Measurements from ENCODE around the gene SCGB3A2.

Gene SCGB3A2

GRCh38 chr5:147901599-147902039, 23.1 kb downstream of the SCGB3A2 start:
- no peak overlapping the region for H3K4me3 ChIP-seq (ENCODE audit: control insufficient read depth, low read depth, low read length)
- TF ChIP-seq CTCF (conservative IDR thresholded peaks at IDR 0.05; ENCODE audit: control insufficient read depth, insufficient read depth, low read depth, low read length): no peak
- no peak for DNase-seq (ENCODE audit: low read depth)

- no peak overlapping the region for H3K4me3 ChIP-seq (ENCODE audit: control insufficient read depth, low read depth, low read length)
- TF ChIP-seq CTCF (conservative IDR thresholded peaks at IDR 0.05; ENCODE audit: control insufficient read depth, insufficient read depth, low read depth, low read length): no peak
- DNase-seq (ENCODE audit: low read depth): no peak
Measured at GRCh38 chr5:147902609-147903115, 24.2 kb downstream of the SCGB3A2 start.

GRCh38 chr5:147904110-147904509, 25.6 kb downstream of the SCGB3A2 start:
- no peak overlapping the region for H3K4me3 ChIP-seq (ENCODE audit: control insufficient read depth, low read depth, low read length)
- TF ChIP-seq CTCF (conservative IDR thresholded peaks at IDR 0.05; ENCODE audit: control insufficient read depth, insufficient read depth, low read depth, low read length): no peak
- DNase-seq (ENCODE audit: low read depth): no peak

GRCh38 chr5:147906326-147907095, 28.0 kb downstream of the SCGB3A2 start, which contains the start of gene C5orf46:
Gene C5orf46 (minus strand): TSS chr5:147906538. CDS start chr5:147906501, 37 bp downstream.
- H3K4me3 ChIP-seq (ENCODE audit: control insufficient read depth, low read depth, low read length): no peak within 1 kb of the TSS
- no peak for TF ChIP-seq CTCF (conservative IDR thresholded peaks at IDR 0.05; ENCODE audit: control insufficient read depth, insufficient read depth, low read depth, low read length)
- peak; percentile 52 for DNase-seq (ENCODE audit: low read depth)

GRCh38 chr5:147911427-147911826, 32.9 kb downstream of the SCGB3A2 start:
- DNase-seq (ENCODE audit: low read depth): no peak
- no peak for TF ChIP-seq CTCF (conservative IDR thresholded peaks at IDR 0.05; ENCODE audit: control insufficient read depth, insufficient read depth, low read depth, low read length)
- H3K4me3 ChIP-seq (ENCODE audit: control insufficient read depth, low read depth, low read length): no peak overlapping the region

GRCh38 chr5:147912011-147912410, 33.5 kb downstream of the SCGB3A2 start:
- DNase-seq (ENCODE audit: low read depth): no peak
- no peak overlapping the region for H3K4me3 ChIP-seq (ENCODE audit: control insufficient read depth, low read depth, low read length)
- no peak for TF ChIP-seq CTCF (conservative IDR thresholded peaks at IDR 0.05; ENCODE audit: control insufficient read depth, insufficient read depth, low read depth, low read length)
